ENCODE measurements around the gene SPRY2. TPM values are rescaled to one million over a fixed set of nuclear protein-coding genes. Genes with fewer than 3 reads are reported as not detected.

Gene SPRY2
- total RNA-seq, 1 donor from 2014 or later = 55.3 TPM

GRCh38 chr13:80340651-80341100, 250 bp downstream of the SPRY2 start:
- intact Hi-C loops (cut with DNase I) = no loop called here
- no peak for TF ChIP-seq CTCF (IDR thresholded peaks at IDR 0.05)
- Histone ChIP-seq H3K4me1 (peaks cover 24% of the 10 kb centered on the region), H3K9me3 (no peaks in the 10 kb centered on the region), H3K4me3 (peak overlapping the region; percentile 84), H3K27ac (peak overlapping the region; percentile 95), H3K36me3 (peaks cover 20% of the 10 kb centered on the region), H3K27me3 (no peaks in the 10 kb centered on the region)
- ATAC-seq (no peak), DNase-seq (no peak)

DNA sequence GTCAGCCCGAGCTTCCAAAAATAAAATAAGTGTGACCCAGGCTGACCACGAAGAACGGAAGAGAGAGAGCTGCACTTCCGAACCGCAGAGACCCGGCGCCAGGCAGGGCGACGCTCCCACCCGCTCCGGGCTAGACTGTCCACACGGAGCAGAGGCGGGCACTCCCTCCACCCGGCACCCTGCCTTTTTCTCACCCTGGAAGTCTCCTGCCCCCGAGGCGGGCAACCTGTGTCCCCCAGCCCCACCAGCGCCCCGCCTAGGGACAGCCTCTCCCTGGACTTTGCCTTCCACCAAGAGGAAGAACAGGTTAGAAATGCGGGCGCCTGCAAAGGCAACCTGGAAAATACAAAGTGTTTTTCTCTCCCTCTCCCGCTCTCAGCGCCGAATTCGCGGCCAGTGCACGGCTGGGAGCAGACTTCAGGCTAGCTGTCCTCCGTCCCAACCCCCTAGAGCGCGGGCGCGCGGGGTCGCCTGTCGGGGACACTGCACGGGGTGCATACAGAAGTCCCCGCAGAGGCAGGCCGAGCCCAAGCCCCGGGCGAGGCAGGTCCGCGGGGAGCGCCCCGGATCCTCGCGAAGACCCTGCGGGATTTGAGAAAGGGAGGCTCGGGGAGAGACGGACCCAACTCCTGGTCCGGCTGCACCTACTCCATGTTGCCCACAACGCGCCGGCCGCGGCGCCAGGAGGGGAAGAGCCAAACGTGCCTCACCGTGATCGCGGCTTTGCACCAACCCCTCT, 845 bp downstream of the SPRY2 start:
- Histone ChIP-seq H3K27ac (peak overlapping the region; percentile 95), H3K9me3 (no peaks in the 10 kb centered on the region), H3K36me3 (peaks cover 21% of the 10 kb centered on the region), H3K4me3 (peak overlapping the region; percentile 84), H3K27me3 (no peaks in the 10 kb centered on the region), H3K4me1 (peaks cover 26% of the 10 kb centered on the region)
- TF ChIP-seq CTCF (IDR thresholded peaks at IDR 0.05) = no peak
- ATAC-seq (peak; percentile 7), DNase-seq (peak; percentile 79)
- intact Hi-C loops (cut with DNase I) = no loop called here

DNA sequence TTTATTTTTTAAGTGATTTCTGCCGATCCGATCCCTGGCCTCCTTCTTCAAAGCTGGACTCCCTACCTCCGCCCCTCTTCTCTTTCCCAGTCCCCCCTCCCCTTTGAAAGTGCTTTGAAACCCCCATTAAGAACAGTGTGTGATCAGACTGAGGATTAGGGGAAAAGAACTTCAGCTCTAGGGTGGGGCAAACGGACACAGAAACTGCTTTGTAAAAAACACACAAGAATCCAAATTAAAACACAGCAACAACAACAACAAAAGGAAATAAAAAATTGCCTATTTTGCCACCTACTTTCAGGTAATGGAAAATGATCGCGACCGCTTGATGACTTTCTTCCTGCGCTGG, 1.4 kb downstream of the SPRY2 start:
- Histone ChIP-seq H3K4me3 (peak overlapping the region; percentile 84), H3K4me1 (peaks cover 32% of the 10 kb centered on the region), H3K9me3 (no peaks in the 10 kb centered on the region), H3K36me3 (peaks cover 21% of the 10 kb centered on the region), H3K27me3 (no peaks in the 10 kb centered on the region), H3K27ac (peak overlapping the region; percentile 95)
- DNase-seq (no peak), ATAC-seq (no peak)
- TF ChIP-seq CTCF (IDR thresholded peaks at IDR 0.05) = no peak
- intact Hi-C loops (cut with DNase I) = no loop called here

- ATAC-seq (peak; percentile 56), DNase-seq (peak; percentile 91)
- TF ChIP-seq CTCF (IDR thresholded peaks at IDR 0.05) = peak; percentile 34
- no peaks in the 10 kb centered on the region for H3K27me3 ChIP-seq
- peak overlapping the region; percentile 84 for H3K4me3 ChIP-seq
- intact Hi-C loops (cut with DNase I) = no loop called here
- H3K27ac ChIP-seq = peak overlapping the region; percentile 95
- peaks cover 21% of the 10 kb centered on the region for H3K36me3 ChIP-seq
- peaks cover 33% of the 10 kb centered on the region for H3K4me1 ChIP-seq
- no peaks in the 10 kb centered on the region for H3K9me3 ChIP-seq
Observed at GRCh38 chr13:80338781-80339562, 2.0 kb downstream of the SPRY2 start.

GRCh38 chr13:80337288-80338081, 3.4 kb downstream of the SPRY2 start:
- H3K9me3 ChIP-seq = no peaks in the 10 kb centered on the region
- H3K27ac ChIP-seq = peak overlapping the region; percentile 95
- peak overlapping the region; percentile 84 for H3K4me3 ChIP-seq
- TF ChIP-seq CTCF (IDR thresholded peaks at IDR 0.05) = no peak
- ATAC-seq (no peak), DNase-seq (no peak)
- peaks cover 23% of the 10 kb centered on the region for H3K36me3 ChIP-seq
- H3K4me1 ChIP-seq = peaks cover 24% of the 10 kb centered on the region
- no peaks in the 10 kb centered on the region for H3K27me3 ChIP-seq
- intact Hi-C loops (cut with DNase I) = no loop called here
